ENCODE measurements around the gene ABCA4. TPM values are rescaled to one million over a fixed set of nuclear protein-coding genes. Genes with fewer than 3 reads are reported as not detected.

Gene ABCA4
- total RNA-seq, 1 experiment from 2014 or later, result 0.22 TPM

DNA sequence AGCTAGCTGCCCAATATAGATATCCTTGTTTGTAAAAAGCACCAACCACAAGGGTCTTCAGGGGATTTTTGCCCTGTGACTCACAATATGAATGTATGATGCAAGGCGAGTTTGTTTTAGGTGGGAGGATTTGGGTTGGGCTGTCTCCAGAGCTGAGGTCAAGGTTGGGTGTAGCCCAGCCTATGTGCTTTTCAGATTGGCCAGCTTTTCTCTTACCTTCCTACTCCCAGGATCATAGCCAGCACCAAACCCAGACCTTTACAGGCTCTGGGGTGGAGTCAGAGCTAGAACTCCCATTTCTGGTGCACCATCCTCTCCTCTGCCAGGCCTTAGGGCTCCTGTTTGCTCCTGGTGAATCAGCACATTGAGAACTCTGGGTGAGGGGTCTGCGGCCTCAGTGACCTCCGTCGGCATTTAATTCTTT, 156.2 kb downstream of the ABCA4 start:
- CTCF ChIA-PET, result no interaction called here
- ATAC-seq, result no peak
- POLR2A ChIA-PET, result no interaction called here

More for the DNA sequence above, 156.2 kb downstream of the ABCA4 start:
- RAD21 ChIA-PET (ENCODE audit: low non-redundant PET in 1 of 2, low total read pairs in 2 of 2, uncharacterized antibody in 2 of 2, unreplicated experiment in 2 of 2), result no interaction called here
- no peaks in the 10 kb centered on the region for H3K9me3 ChIP-seq (ENCODE audit: control insufficient read depth in 1 of 2, insufficient read depth in 1 of 2, low read depth in 1 of 2, low read length in 2 of 2)
- no peaks in the 10 kb centered on the region for H3K4me1 ChIP-seq (ENCODE audit: control insufficient read depth in 1 of 2, insufficient read depth in 2 of 2, low read length in 2 of 2)
- no peaks in the 10 kb centered on the region for H4K20me1 ChIP-seq (ENCODE audit: insufficient read depth)
- no peak overlapping the region for H3K27ac ChIP-seq (ENCODE audit: low read depth, low read length)
- no peak overlapping the region for H2AFZ ChIP-seq (ENCODE audit: low read depth, low read length, poor library complexity, severe bottlenecking)
- no peaks in the 10 kb centered on the region for H3K36me3 ChIP-seq (ENCODE audit: control insufficient read depth in 1 of 2, insufficient read depth in 2 of 2, low read length in 2 of 2)
- no peak overlapping the region for H3K4me2 ChIP-seq (ENCODE audit: low read length)
- intact Hi-C loops (cut with micrococcal nuclease), result no loop called here
- no peaks in the 10 kb centered on the region for H3K79me2 ChIP-seq (ENCODE audit: insufficient read depth, low read length)
- no peak overlapping the region for H3K9ac ChIP-seq (ENCODE audit: low read length)
- H3K27me3 ChIP-seq (ENCODE audit: insufficient read depth, low read length), result no peaks in the 10 kb centered on the region
- H3K4me3 ChIP-seq (replicated peaks in 1 of 2; ENCODE audit: low read depth in 1 of 2, low read length in 2 of 2), result no peak overlapping the region
- TF ChIP-seq ELF1 (IDR thresholded peaks at IDR 0.05; ENCODE audit: borderline replicate concordance, low read depth) (no peak), ZNF274 (IDR thresholded peaks at IDR 0.05; ENCODE audit: low read depth, low read length) (no peak), EZH2phosphoT487 (IDR thresholded peaks at IDR 0.05; ENCODE audit: borderline replicate concordance) (no peak), SRF (IDR thresholded peaks at IDR 0.05; ENCODE audit: low read depth) (no peak), CBX3 (IDR thresholded peaks at IDR 0.05; ENCODE audit: low read depth) (no peak), ZFX (IDR thresholded peaks at IDR 0.05) (no peak), FOSL1 (IDR thresholded peaks at IDR 0.05; ENCODE audit: low read depth) (no peak), EZH2 (IDR thresholded peaks at IDR 0.05) (no peak), RAD21 (IDR thresholded peaks at IDR 0.05; ENCODE audit: low read depth) (no peak), POLR2A (IDR thresholded peaks at IDR 0.05; ENCODE audit: borderline replicate concordance, extremely low read depth, insufficient read depth, insufficient read length) (no peak), POLR2AphosphoS5 (IDR thresholded peaks at IDR 0.05; ENCODE audit: low read depth, low read length) (no peak)
- TF ChIP-seq, protein P1, sequence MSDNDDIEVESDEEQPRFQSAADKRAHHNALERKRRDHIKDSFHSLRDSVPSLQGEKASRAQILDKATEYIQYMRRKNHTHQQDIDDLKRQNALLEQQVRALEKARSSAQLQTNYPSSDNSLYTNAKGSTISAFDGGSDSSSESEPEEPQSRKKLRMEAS (IDR thresholded peaks at IDR 0.05), result no peak
- TF ChIP-seq, protein P2, sequence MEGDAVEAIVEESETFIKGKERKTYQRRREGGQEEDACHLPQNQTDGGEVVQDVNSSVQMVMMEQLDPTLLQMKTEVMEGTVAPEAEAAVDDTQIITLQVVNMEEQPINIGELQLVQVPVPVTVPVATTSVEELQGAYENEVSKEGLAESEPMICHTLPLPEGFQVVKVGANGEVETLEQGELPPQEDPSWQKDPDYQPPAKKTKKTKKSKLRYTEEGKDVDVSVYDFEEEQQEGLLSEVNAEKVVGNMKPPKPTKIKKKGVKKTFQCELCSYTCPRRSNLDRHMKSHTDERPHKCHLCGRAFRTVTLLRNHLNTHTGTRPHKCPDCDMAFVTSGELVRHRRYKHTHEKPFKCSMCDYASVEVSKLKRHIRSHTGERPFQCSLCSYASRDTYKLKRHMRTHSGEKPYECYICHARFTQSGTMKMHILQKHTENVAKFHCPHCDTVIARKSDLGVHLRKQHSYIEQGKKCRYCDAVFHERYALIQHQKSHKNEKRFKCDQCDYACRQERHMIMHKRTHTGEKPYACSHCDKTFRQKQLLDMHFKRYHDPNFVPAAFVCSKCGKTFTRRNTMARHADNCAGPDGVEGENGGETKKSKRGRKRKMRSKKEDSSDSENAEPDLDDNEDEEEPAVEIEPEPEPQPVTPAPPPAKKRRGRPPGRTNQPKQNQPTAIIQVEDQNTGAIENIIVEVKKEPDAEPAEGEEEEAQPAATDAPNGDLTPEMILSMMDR (IDR thresholded peaks at IDR 0.05 in 2 of 3, conservative IDR thresholded peaks at IDR 0.05 in 1 of 3; ENCODE audit: borderline replicate concordance in 1 of 3, insufficient read depth in 1 of 3, low read depth in 2 of 3, low read length in 2 of 3), result no peak
- no peaks in the 10 kb centered on the region for H3K9me2 ChIP-seq (ENCODE audit: insufficient read depth)
- no peak for DNase-seq (ENCODE audit: low read depth, low spot score)
- BruUV-seq (replicated peaks), result no TSS peak
